Hepatocyte (in vitro differentiated cells): ENCODE data around the gene CX3CL1.

ENCODE experiments used
- CTCF ChIP-seq: fragments of 200-600 bp; sonication (generic); IDR thresholded peaks from 2 replicates; pipeline ENCODE4 v1.5.1; 2016; ENCODE audit warnings: antibody characterized with exemption, mild to moderate bottlenecking; ENCODE audit not compliant: poor library complexity
- EZH2 ChIP-seq: fragments of 200-600 bp; sonication (generic); IDR thresholded peaks from 2 replicates; pipeline ENCODE4 v1.6.1; 2016; ENCODE audit warnings: antibody characterized with exemption, mild to moderate bottlenecking, borderline replicate concordance

DNA sequence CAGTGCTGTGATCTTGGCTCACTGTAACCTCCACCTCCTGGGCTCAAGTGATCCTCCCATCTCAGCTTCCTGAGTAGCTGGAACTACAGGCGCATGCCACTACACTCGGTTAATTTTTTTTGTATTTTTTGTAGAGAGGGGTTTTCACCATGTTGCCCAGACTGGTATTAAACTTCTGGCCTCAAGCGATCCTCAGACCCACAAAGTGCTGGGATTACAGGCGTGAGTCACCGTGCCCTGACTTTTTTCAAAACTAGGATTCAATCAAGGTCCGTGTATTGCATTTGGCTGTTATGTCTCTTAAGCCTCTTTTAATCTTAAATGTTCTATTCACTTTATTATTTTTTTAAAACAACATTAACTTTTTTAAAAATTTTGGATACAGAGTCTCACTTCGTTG is 18.0 kb upstream of the CX3CL1 start:
- TF ChIP-seq CTCF (no peak), EZH2 (no peak)
